Panc1 (cell line): Measurements from ENCODE around the gene CCDC158.
"Not testable (repeated sequence)": the region's sequence is repeated elsewhere in the genome, so short reads cannot be mapped to it uniquely, and the experiment has no call there.

Source experiments
- CTCF ChIP-seq: fragments of 450-650 bp; IDR thresholded peaks from 2 replicates; pipeline ENCODE4 v1.5.1; 2017; ENCODE audit warnings: mild to moderate bottlenecking
- POLR2AphosphoS5 ChIP-seq: IDR thresholded peaks from 2 replicates; pipeline ENCODE4 v1.6.1; 2012; ENCODE audit warnings: mild to moderate bottlenecking, low read depth, low read length, moderate library complexity
- REST ChIP-seq, 2 experiments: IDR thresholded peaks; 2 replicates each; pipeline ENCODE4 v1.6.1; 2011 to 2012; ENCODE audit warnings: low read depth in 2 of 2, control low read depth in 1 of 2, low read length in 1 of 2, mild to moderate bottlenecking in 1 of 2, moderate library complexity in 1 of 2; ENCODE audit not compliant: insufficient read depth in 1 of 2
- SIN3A ChIP-seq: IDR thresholded peaks from 2 replicates; pipeline ENCODE4 v1.6.1; 2012; ENCODE audit warnings: low read depth, mild to moderate bottlenecking, low read length, moderate library complexity, borderline replicate concordance; ENCODE audit not compliant: insufficient read depth

GRCh38 chr4:76454073-76454472 is 33.1 kb upstream of the CCDC158 start:
- TF ChIP-seq CTCF; POLR2AphosphoS5; SIN3A; REST (IDR thresholded peaks at IDR 0.05; ENCODE audit: insufficient read depth in 1 of 2, low read depth in 2 of 2, low read length in 1 of 2): not testable (repeated sequence)
